ENCODE data around the gene RBM33.
"Not testable (repeated sequence)": the region's sequence is repeated elsewhere in the genome, so short reads cannot be mapped to it uniquely, and the experiment has no call there.

RBM33 gene

GRCh38 chr7:155816192-155816508 is 171.7 kb downstream of the RBM33 start:
- Histone ChIP-seq H2AFZ (ENCODE audit: low read depth, low read length) (no peak overlapping the region), H3K27me3 (ENCODE audit: insufficient read depth, low read length) (peaks cover 58% of the 10 kb centered on the region), H3K36me3 (ENCODE audit: insufficient read depth, low read length) (no peaks in the 10 kb centered on the region), H3K4me1 (ENCODE audit: insufficient read depth, low read length) (peaks cover 11% of the 10 kb centered on the region), H3K4me3 (ENCODE audit: low read length) (no peak overlapping the region), H3K9me3 (ENCODE audit: low read length) (no peaks in the 10 kb centered on the region)

- Histone ChIP-seq H2AFZ (ENCODE audit: low read depth, low read length) (no peak overlapping the region), H3K36me3 (ENCODE audit: insufficient read depth, low read length) (no peaks in the 10 kb centered on the region), H3K27me3 (ENCODE audit: insufficient read depth, low read length) (peaks cover 50% of the 10 kb centered on the region), H3K4me3 (ENCODE audit: low read length) (no peak overlapping the region), H3K9me3 (ENCODE audit: low read length) (no peaks in the 10 kb centered on the region), H3K4me1 (ENCODE audit: insufficient read depth, low read length) (peaks cover 11% of the 10 kb centered on the region)
Measured at GRCh38 chr7:155816996-155817395, 172.5 kb downstream of the RBM33 start.

GRCh38 chr7:155817515-155817914 is 173.1 kb downstream of the RBM33 start:
- H3K9me3 ChIP-seq (ENCODE audit: low read length); H3K36me3 ChIP-seq (ENCODE audit: insufficient read depth, low read length); H3K4me1 ChIP-seq (ENCODE audit: insufficient read depth, low read length); H3K4me3 ChIP-seq (ENCODE audit: low read length); H2AFZ ChIP-seq (ENCODE audit: low read depth, low read length): not testable (repeated sequence)
- peaks cover 44% of the 10 kb centered on the region for H3K27me3 ChIP-seq (ENCODE audit: insufficient read depth, low read length)

GRCh38 chr7:155818154-155818819 is 173.8 kb downstream of the RBM33 start:
- Histone ChIP-seq H3K27me3 (ENCODE audit: insufficient read depth, low read length) (peaks cover 37% of the 10 kb centered on the region), H3K9me3 (ENCODE audit: low read length) (no peaks in the 10 kb centered on the region), H2AFZ (ENCODE audit: low read depth, low read length) (no peak overlapping the region), H3K4me1 (ENCODE audit: insufficient read depth, low read length) (peaks cover under 1% of the 10 kb centered on the region), H3K36me3 (ENCODE audit: insufficient read depth, low read length) (no peaks in the 10 kb centered on the region), H3K4me3 (ENCODE audit: low read length) (no peak overlapping the region)

GRCh38 chr7:155818820-155819168 is 174.3 kb downstream of the RBM33 start:
- Histone ChIP-seq H3K36me3 (ENCODE audit: insufficient read depth, low read length) (no peaks in the 10 kb centered on the region), H2AFZ (ENCODE audit: low read depth, low read length) (no peak overlapping the region), H3K9me3 (ENCODE audit: low read length) (no peaks in the 10 kb centered on the region), H3K4me3 (ENCODE audit: low read length) (no peak overlapping the region), H3K27me3 (ENCODE audit: insufficient read depth, low read length) (peaks cover 32% of the 10 kb centered on the region), H3K4me1 (ENCODE audit: insufficient read depth, low read length) (no peaks in the 10 kb centered on the region)

- no peaks in the 10 kb centered on the region for H3K36me3 ChIP-seq (ENCODE audit: insufficient read depth, low read length)
- H3K4me1 ChIP-seq (ENCODE audit: insufficient read depth, low read length), result no peaks in the 10 kb centered on the region
- no peak overlapping the region for H2AFZ ChIP-seq (ENCODE audit: low read depth, low read length)
- no peak overlapping the region for H3K4me3 ChIP-seq (ENCODE audit: low read length)
- H3K9me3 ChIP-seq (ENCODE audit: low read length), result no peaks in the 10 kb centered on the region
- peaks cover 28% of the 10 kb centered on the region for H3K27me3 ChIP-seq (ENCODE audit: insufficient read depth, low read length)
Measured at GRCh38 chr7:155819186-155819585, 174.7 kb downstream of the RBM33 start.

- no peak overlapping the region for H2AFZ ChIP-seq (ENCODE audit: low read depth, low read length)
- H3K9me3 ChIP-seq (ENCODE audit: low read length), result no peaks in the 10 kb centered on the region
- H3K27me3 ChIP-seq (ENCODE audit: insufficient read depth, low read length), result peaks cover 21% of the 10 kb centered on the region
- H3K36me3 ChIP-seq (ENCODE audit: insufficient read depth, low read length), result no peaks in the 10 kb centered on the region
- no peaks in the 10 kb centered on the region for H3K4me1 ChIP-seq (ENCODE audit: insufficient read depth, low read length)
- no peak overlapping the region for H3K4me3 ChIP-seq (ENCODE audit: low read length)
Measured at GRCh38 chr7:155820246-155820645, 175.8 kb downstream of the RBM33 start.

GRCh38 chr7:155820788-155821187 is 176.3 kb downstream of the RBM33 start:
- H3K9me3 ChIP-seq (ENCODE audit: low read length), result no peaks in the 10 kb centered on the region
- no peaks in the 10 kb centered on the region for H3K4me1 ChIP-seq (ENCODE audit: insufficient read depth, low read length)
- no peak overlapping the region for H3K4me3 ChIP-seq (ENCODE audit: low read length)
- H2AFZ ChIP-seq (ENCODE audit: low read depth, low read length), result no peak overlapping the region
- no peaks in the 10 kb centered on the region for H3K36me3 ChIP-seq (ENCODE audit: insufficient read depth, low read length)
- H3K27me3 ChIP-seq (ENCODE audit: insufficient read depth, low read length), result peaks cover 15% of the 10 kb centered on the region

GRCh38 chr7:155821851-155822250 is 177.4 kb downstream of the RBM33 start:
- Histone ChIP-seq H2AFZ (ENCODE audit: low read depth, low read length) (no peak overlapping the region), H3K36me3 (ENCODE audit: insufficient read depth, low read length) (no peaks in the 10 kb centered on the region), H3K9me3 (ENCODE audit: low read length) (no peaks in the 10 kb centered on the region), H3K4me1 (ENCODE audit: insufficient read depth, low read length) (no peaks in the 10 kb centered on the region), H3K27me3 (ENCODE audit: insufficient read depth, low read length) (peaks cover 6% of the 10 kb centered on the region), H3K4me3 (ENCODE audit: low read length) (no peak overlapping the region)

GRCh38 chr7:155824227-155824886 is 179.9 kb downstream of the RBM33 start:
- Histone ChIP-seq H3K4me3 (ENCODE audit: low read length) (no peak overlapping the region), H3K27me3 (ENCODE audit: insufficient read depth, low read length) (no peaks in the 10 kb centered on the region), H3K9me3 (ENCODE audit: low read length) (no peaks in the 10 kb centered on the region), H3K36me3 (ENCODE audit: insufficient read depth, low read length) (no peaks in the 10 kb centered on the region), H2AFZ (ENCODE audit: low read depth, low read length) (no peak overlapping the region), H3K4me1 (ENCODE audit: insufficient read depth, low read length) (no peaks in the 10 kb centered on the region)

GRCh38 chr7:155825336-155825735 is 180.9 kb downstream of the RBM33 start:
- H3K4me1 ChIP-seq (ENCODE audit: insufficient read depth, low read length), result no peaks in the 10 kb centered on the region
- no peaks in the 10 kb centered on the region for H3K36me3 ChIP-seq (ENCODE audit: insufficient read depth, low read length)
- H3K9me3 ChIP-seq (ENCODE audit: low read length), result no peaks in the 10 kb centered on the region
- no peak overlapping the region for H3K4me3 ChIP-seq (ENCODE audit: low read length)
- no peaks in the 10 kb centered on the region for H3K27me3 ChIP-seq (ENCODE audit: insufficient read depth, low read length)
- H2AFZ ChIP-seq (ENCODE audit: low read depth, low read length), result no peak overlapping the region

- H3K4me3 ChIP-seq (ENCODE audit: low read length), result no peak overlapping the region
- peaks cover 12% of the 10 kb centered on the region for H3K27me3 ChIP-seq (ENCODE audit: insufficient read depth, low read length)
- no peak overlapping the region for H2AFZ ChIP-seq (ENCODE audit: low read depth, low read length)
- H3K9me3 ChIP-seq (ENCODE audit: low read length), result no peaks in the 10 kb centered on the region
- H3K36me3 ChIP-seq (ENCODE audit: insufficient read depth, low read length), result no peaks in the 10 kb centered on the region
- no peaks in the 10 kb centered on the region for H3K4me1 ChIP-seq (ENCODE audit: insufficient read depth, low read length)
Measured at GRCh38 chr7:155829796-155830470, 185.5 kb downstream of the RBM33 start.
